Stimulated activated CD8-positive, alpha-beta memory T cell treated with anti-CD3 and anti-CD28 coated beads, Interleukin-4, amount 100 ng/mL, for 24 hours (primary cell): ENCODE results near the gene ADAMTS3.
"Not testable (repeated sequence)": the region's sequence is repeated elsewhere in the genome, so short reads cannot be mapped to it uniquely, and the experiment has no call there.

ENCODE experiments used
- DNase-seq: peaks from one replicate; pipeline ENCODE4 v3.0.0-alpha.2; 2020; ENCODE audit warnings: low read depth

The ADAMTS3 gene

GRCh38 chr4:72468904-72469502 is 100.0 kb downstream of the ADAMTS3 start:
- no peak for DNase-seq

GRCh38 chr4:72467633-72468032 is 101.4 kb downstream of the ADAMTS3 start:
- no peak for DNase-seq

- no peak for DNase-seq
Observed at GRCh38 chr4:72463724-72464123, 105.3 kb downstream of the ADAMTS3 start.

- no peak for DNase-seq
Observed at GRCh38 chr4:72457158-72457557, 111.9 kb downstream of the ADAMTS3 start.

- no peak for DNase-seq
Observed at GRCh38 chr4:72451349-72451748, 117.7 kb downstream of the ADAMTS3 start.

GRCh38 chr4:72449705-72450104 is 119.3 kb downstream of the ADAMTS3 start:
- no peak for DNase-seq

- DNase-seq: no peak
Observed at GRCh38 chr4:72448231-72448630, 120.8 kb downstream of the ADAMTS3 start.

GRCh38 chr4:72446353-72447055 is 122.5 kb downstream of the ADAMTS3 start:
- DNase-seq: no peak

- no peak for DNase-seq
Observed at GRCh38 chr4:72444092-72444491, 124.9 kb downstream of the ADAMTS3 start.

- no peak for DNase-seq
Observed at GRCh38 chr4:72442715-72443114, 126.3 kb downstream of the ADAMTS3 start.

- DNase-seq: no peak
Observed at GRCh38 chr4:72442147-72442546, 126.9 kb downstream of the ADAMTS3 start.

- DNase-seq: no peak
Observed at GRCh38 chr4:72440386-72440785, 128.6 kb downstream of the ADAMTS3 start.

- DNase-seq: no peak
Observed at GRCh38 chr4:72432975-72433374, 136.0 kb downstream of the ADAMTS3 start.

- DNase-seq: no peak
Observed at GRCh38 chr4:72432282-72432681, 136.7 kb downstream of the ADAMTS3 start.

GRCh38 chr4:72430988-72431387 is 138.0 kb downstream of the ADAMTS3 start:
- DNase-seq: no peak

GRCh38 chr4:72430050-72430449 is 139.0 kb downstream of the ADAMTS3 start:
- DNase-seq: no peak

GRCh38 chr4:72429397-72429889 is 139.6 kb downstream of the ADAMTS3 start:
- DNase-seq: no peak

GRCh38 chr4:72427057-72427456 is 142.0 kb downstream of the ADAMTS3 start:
- DNase-seq: no peak

GRCh38 chr4:72425908-72426307 is 143.1 kb downstream of the ADAMTS3 start:
- not testable (repeated sequence) for DNase-seq

- DNase-seq: no peak
Observed at GRCh38 chr4:72424006-72424405, 145.0 kb downstream of the ADAMTS3 start.

- DNase-seq: no peak
Observed at GRCh38 chr4:72422416-72422815, 146.6 kb downstream of the ADAMTS3 start.

- no peak for DNase-seq
Observed at GRCh38 chr4:72418458-72418857, 150.6 kb downstream of the ADAMTS3 start.

GRCh38 chr4:72410158-72410557 is 158.9 kb downstream of the ADAMTS3 start:
- no peak for DNase-seq

- DNase-seq: no peak
Observed at GRCh38 chr4:72408568-72408967, 160.5 kb downstream of the ADAMTS3 start.
